GM18505 (cell line): ENCODE results near the gene LBHD2.
A peak's percentile ranks its signal among the peaks of the same experiment; 100 is the strongest.

Experiments used
- ATAC-seq: cut with Tn5 transposase; IDR thresholded peaks from one replicate; pipeline ENCODE4 v1.9.1; 2021; ENCODE audit not compliant: unreplicated experiment
- POLR2A ChIP-seq: IDR thresholded peaks from 4 replicates; pipeline ENCODE4 v1.6.1; 2011; ENCODE audit warnings: borderline replicate concordance; ENCODE audit not compliant: insufficient read depth, insufficient read length; ENCODE audit errors: extremely low read depth

Gene LBHD2

DNA sequence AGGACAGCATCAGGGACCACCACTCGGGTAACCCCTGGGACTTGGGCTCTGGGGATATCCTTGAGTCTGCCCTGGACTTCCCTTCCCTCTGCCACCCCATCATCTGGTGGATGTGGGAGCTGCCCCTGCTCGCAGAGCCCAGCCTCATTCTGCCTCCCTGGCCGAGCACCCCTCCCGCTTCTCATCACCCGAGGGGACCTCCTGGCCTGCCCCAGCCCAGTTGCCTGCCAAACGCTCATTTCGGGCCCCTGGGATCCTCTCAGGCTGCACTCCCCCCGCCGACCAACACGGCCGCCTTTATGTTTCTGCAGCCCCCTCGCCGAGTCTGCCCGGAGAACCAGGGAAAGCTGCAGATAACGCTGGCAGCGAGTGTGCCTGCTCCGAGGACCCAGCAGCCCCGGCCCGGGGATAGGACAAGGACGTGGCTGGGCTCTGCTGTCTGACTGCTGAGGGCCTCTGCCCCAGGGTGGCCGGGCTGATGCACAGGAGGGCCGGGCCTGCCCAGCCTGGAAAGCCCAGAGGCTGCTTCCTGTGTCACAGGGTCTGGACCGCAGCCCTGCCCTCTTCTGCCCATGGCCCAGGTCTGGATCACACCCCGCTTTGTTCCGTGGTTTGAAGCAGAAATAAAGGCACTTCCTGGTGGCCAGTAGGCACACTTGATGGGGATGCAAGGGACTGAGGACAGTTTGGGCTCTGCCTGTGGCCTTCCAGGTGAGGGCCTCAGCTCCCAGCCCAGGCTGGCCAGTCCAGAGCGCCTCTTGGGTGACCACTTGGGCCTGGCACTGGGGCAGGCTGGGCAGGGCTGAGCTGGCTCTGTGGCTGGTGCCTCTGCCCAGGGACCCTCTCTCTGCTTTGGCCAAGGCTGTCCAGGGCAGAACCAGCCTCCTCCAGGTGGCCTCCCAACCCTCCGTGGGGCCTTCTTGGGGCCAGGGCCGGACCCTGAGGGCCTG is 5.7 kb downstream of the LBHD2 start:
- TF ChIP-seq POLR2A: no peak
- no peak for ATAC-seq

- TF ChIP-seq POLR2A: no peak
- no peak for ATAC-seq
Observed at GRCh38 chr14:103090481-103091020, 6.5 kb downstream of the LBHD2 start.

GRCh38 chr14:103091041-103091882 is 7.3 kb downstream of the LBHD2 start:
- peak; percentile 53 for ATAC-seq

GRCh38 chr14:103091883-103092222 is 7.8 kb downstream of the LBHD2 start:
- no peak for TF ChIP-seq POLR2A
- ATAC-seq: no peak

More at GRCh38 chr14:103091041-103091882, 7.3 kb downstream of the LBHD2 start:
- no peak for TF ChIP-seq POLR2A

GRCh38 chr14:103093856-103094405 is 9.9 kb downstream of the LBHD2 start:
- ATAC-seq: no peak
- TF ChIP-seq POLR2A: no peak

DNA sequence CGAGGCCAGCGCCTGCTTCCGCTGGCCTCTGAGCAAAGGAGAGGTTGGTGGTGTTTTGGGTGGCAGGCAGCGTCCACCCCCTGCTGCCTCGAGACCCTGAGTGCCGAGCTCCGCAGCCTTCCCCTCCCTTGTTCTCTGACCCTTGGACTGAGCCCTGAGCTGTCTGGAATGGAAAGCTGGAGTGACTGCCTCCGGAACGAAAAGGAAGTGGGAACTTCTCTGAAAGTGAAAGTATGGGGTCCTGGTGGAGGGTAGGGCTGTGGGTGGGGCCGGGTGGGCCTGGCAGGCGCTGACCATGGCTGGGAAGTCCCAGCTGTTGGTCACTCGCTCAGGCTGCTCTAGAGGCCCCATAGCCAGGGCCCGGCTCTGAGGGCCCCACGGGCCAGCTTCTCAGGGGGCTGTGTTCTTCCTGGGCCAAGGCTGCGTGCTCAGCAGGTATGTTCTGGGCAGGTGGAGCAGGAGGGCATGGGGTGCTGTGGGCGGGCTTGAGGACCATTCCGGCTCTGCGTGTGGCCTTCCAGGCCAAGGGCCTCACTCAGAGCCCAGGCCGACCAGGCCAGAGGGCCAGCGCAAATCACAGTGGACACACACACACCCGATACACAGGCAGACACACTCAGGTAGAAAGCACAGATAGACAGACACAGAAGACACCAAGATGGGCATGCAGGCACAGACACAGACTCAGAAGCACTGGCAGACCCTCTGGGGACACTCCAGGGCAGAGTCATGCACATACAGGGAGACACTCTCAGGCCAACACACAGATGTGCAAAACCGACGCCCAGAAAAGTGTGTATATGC is 10.6 kb downstream of the LBHD2 start, which contains the start of gene EXOC3L4:
Gene EXOC3L4 (plus strand): TSS at position 320 of the 804 bp plus-strand sequence. CDS start 5,495 bp downstream, outside the sequence.
- no peak for TF ChIP-seq POLR2A
- ATAC-seq: no peak

- no peak for TF ChIP-seq POLR2A
- no peak for ATAC-seq
Observed at GRCh38 chr14:103095210-103095778, 11.3 kb downstream of the LBHD2 start.

DNA sequence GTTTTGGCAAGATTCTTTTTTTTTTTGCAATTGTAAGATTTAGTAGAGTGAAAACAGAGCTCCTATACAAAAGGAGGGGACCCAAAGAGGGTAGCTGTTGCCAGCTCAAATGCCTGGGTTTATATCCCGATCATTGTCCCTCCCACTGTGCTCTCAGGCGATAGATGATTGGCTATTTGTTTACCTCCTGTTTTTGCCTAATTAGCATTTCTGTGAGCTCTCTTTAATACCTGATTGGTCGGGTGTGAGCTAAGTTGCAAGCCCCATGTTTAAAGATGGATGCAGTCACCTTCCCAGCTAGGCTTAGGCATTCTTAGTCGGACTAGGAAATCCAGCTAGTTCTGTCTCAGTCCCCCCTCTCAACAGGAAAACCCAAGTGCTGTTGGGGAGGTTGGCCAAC is 12.4 kb downstream of the LBHD2 start:
- no peak for ATAC-seq
- TF ChIP-seq POLR2A: no peak

GRCh38 chr14:103097244-103097993 is 13.4 kb downstream of the LBHD2 start:
- TF ChIP-seq POLR2A: no peak
- ATAC-seq: no peak

DNA sequence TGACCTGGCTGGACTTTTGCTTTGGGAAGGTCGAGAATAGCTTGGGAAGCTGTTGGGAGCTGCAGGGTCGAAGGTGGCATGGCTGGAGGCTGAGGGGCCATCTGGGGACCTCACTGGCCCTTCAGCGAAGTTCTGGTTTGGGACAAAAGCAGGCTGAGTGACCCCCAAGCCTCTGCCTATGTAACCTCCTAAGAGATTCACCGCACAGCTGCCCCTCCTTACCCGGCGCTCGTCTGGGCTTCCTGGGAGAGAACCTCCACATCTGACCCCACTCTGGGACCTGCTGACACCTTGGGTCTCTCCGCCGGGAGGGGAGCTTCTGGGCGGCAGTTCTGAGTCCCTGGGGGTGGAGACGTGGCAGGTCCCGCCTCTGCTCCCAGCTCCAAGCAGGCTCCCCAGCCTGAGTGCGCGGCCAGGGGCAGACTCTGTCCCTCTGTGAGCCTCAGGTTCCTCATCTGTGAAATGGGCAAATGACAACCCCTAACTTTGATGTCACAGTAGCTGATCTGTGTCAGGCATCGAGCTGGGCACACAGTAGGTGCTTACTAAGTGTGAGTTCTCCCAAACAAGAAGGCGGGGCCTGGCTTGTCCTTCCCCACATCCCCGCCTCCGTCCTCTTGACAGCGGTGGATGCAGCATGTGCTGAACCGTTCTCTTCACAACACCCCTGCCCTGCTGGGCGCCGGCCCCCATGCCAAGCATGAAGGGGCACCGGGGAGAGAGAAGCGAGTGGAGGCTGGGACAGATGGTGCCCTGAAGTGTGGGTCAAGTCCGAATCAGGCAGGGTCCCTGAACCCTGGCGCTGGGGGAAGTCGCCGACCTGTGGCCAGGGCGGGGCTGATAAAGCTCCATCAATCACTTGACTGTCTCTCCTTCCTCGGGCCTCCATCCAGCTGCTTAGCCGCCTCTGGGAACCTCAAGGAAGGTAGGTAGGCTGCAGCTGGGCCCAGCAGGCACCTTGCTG is 14.3 kb downstream of the LBHD2 start:
- no peak for TF ChIP-seq POLR2A
- ATAC-seq: no peak
